SK-N-DZ (cell line): ENCODE measurements around the gene MYH13.
"Not testable (repeated sequence)": the region's sequence is repeated elsewhere in the genome, so short reads cannot be mapped to it uniquely, and the experiment has no call there.

Experiments
- DNase-seq: peaks from one replicate; pipeline ENCODE4 v3.0.0-alpha.2; 2015; ENCODE audit warnings: low spot score

Gene MYH13

GRCh38 chr17:10305398-10305797 lies 67.4 kb downstream of the MYH13 start:
- no peak for DNase-seq

DNA sequence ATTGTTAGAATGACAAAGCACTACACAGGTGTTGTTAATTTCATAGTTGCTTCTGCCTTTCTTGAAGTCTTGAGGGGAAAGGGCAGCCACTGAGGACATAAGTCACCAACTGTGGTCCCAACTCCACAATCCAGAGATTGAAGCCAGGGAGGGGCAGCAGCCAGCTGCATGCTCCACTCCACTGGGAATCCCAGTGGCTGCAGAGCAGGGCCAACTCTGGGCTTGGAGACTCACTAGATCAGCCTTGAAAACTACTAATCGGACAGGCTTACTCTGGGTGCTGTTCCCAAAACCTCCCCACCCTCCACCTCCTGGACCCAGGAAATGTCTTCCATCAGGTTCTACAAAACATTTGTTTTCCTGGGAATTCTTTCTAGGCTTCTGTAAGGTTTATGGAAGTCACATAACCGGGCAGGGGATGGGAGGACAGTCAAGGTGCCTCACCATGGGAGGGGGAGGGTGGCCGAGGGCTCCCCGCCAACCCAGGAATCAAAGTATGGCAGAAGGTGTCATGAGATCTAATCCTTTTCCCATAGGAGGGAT lies 68.0 kb downstream of the MYH13 start:
- no peak for DNase-seq

- no peak for DNase-seq
Measured at GRCh38 chr17:10297691-10298090, 75.1 kb downstream of the MYH13 start.

DNA sequence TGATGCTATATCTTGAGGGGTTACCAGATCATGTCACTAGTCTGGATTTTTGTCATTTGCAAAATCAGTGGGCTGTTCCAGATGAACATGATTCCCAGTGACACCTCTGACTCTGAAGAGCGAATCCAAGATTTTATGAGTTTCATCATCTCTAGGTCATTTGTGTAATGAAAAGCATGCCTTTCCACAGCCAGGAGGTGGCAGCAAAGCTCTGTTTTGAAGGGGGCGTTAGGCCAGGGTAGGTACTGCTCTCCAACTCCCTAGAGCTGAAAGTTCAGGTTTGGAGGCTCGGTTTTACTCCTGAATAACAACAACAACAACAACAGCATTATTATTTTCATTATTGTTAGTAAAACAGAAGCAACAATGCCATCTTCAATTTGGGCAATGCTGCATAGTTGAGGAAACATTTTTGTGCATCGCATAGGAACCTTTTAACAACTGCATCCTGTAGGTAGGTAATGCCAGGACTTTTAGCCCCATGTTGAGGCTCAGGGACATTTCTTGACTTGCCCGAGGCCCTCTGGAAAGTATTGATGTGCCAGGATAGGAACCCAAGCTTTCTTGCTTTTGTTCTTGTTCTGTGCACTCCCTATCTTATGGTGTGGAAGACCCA lies 77.0 kb downstream of the MYH13 start:
- peak; percentile 21 for DNase-seq

DNA sequence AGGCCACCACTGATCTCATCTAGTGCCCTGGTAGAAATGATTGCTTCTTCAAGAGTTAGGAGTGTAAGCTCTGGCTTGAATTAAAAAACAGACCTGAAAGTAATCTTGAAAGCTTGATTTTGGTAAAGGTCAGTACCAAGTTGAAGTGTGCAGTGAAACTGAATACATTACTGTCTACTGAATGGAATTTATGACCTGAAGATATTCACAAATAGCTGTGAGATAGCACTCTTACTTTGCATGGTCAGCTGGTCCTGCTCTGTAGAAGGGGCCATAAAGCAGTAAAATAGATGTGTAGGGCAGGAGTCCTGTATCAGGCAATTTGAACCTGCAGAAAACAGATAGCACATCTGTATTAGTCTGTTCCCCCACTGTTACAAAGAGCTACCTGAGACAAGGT lies 78.6 kb downstream of the MYH13 start:
- no peak for DNase-seq

DNA sequence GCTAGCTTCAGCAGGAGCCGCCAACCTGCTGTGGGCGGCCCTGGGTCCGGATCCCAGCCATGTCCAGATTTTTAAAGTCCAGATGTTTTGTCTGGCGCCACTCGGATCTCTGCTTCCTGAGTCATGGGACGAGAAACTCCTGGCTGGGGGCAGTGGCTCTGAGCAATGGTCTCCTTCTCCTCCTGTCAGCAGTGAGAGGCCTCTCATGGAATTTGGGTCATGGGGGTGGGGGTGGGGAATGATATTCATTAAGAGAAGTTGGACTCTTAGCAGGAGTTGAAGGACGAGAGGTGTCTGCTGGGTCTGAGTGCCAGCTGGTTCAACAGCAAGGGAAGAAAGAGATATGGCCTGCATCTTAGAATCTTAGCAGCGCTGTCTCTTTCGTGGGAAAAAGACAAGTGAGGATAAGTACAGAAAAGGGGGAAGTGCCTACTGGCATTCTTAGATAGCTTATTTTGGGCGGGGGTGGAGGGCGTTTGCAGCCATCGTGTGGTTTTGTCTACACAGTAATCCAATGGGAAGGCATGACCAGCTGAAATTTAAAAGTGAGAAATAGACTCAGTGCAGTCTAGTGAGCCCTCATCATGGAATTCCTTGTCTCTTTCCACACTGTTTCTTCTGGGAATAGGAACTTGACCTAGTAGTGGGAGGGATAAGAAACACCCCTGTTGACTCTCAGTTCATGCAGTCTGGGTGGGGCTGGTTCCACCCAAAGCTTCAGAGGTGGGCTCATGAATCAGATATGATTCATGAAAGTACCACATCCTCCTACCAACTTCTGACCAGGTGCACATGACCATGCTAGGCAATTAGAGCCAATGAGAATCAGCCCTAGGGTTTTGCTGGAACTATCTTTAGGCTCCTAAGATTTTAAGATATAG lies 80.5 kb downstream of the MYH13 start:
- DNase-seq: no peak

- DNase-seq: not testable (repeated sequence)
Measured at GRCh38 chr17:10291576-10291975, 81.2 kb downstream of the MYH13 start.

- DNase-seq: no peak
Measured at GRCh38 chr17:10290041-10290440, 82.8 kb downstream of the MYH13 start.

DNA sequence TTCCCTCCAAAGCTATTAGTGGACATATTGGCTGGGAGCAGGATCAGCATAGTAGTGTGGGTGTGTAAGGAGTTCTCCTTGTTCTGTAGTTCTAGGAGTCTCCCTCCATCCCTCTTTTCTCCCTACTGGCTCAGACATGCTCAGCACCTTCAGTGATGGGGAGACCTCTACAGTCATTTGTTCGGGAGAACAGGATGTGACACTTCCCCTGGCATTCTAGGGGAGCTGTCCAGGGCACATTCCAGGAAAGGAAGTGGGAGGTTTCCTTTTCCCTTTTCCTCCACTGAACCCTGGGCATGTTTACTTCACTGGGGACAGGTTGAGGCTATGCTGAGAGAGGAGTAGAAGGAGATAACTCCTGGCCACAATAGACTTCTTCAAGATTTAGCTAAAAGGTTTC lies 86.5 kb downstream of the MYH13 start:
- no peak for DNase-seq

DNA sequence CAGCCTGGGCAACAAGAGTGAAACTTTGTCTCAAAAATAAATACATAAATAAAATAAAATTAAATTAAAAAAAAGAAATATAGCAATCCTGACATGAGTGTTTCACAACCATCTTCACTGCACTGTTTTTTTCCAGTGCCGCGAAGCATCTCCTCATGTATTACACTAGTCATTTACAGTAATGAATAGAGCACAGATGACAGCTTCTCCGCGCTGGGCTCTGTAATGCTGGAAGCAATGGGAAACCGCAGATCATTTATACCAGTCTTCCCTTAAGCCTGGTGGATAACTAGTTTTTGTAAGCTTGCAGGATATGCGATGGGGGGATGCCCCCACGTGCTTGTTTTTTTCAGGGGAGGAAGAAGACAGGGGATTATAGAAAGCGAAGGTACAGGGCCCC lies 86.9 kb downstream of the MYH13 start:
- DNase-seq: no peak

DNA sequence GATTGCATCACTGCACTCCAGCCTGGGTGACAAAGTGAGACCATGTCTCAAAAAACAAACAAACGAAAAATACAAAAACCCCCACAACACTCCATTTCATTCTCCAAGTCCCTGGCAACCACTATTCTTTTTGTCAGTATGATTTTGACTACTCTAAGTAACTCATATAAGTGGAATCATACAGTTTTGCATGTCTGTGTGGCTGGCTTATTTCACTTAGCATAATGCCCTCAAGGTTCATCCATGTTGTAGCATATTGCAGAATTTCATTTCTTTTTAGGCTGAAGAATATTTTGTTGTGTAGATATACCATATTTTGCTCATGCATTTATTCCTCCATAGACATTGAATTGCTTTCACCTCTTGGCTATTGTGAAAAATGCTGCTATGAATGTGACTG lies 92.7 kb downstream of the MYH13 start:
- no peak for DNase-seq

- no peak for DNase-seq
Measured at GRCh38 chr17:10278218-10278617, 94.6 kb downstream of the MYH13 start.

DNA sequence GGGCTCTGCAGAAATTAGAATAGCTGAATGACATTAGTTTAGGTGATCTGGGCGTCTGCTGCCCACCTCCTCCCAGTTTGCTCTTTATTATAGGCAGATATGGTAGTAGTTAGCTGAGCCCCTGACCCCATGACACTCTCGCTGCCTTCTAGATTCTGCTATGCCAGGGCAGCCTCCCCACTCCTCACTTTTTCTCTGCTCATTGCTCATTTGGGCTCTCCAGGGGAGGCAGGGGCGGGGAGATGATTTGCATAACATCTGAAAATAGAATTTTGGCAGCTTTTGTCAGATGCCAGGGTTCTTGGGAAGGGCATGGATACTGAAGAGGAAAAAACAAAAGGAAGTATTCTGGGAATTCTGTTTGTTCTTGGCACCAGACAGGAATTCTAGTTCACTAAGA lies 96.4 kb downstream of the MYH13 start:
- DNase-seq: no peak

DNA sequence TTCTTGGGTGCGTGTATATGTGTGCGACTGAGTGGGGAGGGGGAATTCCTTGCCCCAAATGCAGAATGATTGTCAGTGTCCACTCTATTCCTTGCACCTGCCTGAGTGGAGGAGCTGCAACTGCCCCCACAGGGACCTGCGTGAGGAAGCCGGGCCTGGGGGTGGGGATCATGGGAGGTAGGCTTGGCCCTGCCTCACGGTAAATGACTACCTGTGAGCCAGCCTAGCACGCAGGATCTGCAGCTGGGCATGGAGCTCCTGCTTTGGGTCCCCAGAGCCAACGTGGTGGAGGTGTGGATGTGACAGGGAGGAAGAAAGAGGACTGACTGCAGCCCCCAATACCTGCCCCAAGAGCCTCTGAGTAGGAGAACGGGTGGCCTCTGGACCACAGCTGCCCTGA lies 97.4 kb downstream of the MYH13 start:
- no peak for DNase-seq

DNA sequence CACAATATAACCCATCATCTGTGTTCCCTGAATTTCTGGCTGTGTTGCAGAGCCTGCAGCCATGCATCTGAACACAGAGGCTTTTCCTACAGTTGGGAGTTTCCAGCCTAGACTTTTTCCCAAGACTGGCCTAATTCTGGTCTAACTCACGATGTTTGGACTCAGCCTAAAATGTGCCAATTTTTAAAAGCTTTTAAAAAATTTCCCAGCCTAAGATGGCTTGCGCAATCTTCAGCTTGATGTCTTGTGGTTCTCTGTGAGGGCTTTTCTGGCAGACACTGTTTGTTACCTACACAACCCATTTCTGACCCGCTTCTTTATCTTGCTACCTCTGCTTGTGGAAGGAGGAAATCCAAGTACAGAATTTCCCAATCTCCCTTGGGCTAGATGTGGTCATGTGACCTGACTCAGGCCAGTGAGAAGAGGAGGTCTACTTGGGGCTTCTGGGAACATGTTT lies 101.7 kb downstream of the MYH13 start:
- no peak for DNase-seq

- no peak for DNase-seq
Measured at GRCh38 chr17:10270258-10270657, 102.5 kb downstream of the MYH13 start.

DNA sequence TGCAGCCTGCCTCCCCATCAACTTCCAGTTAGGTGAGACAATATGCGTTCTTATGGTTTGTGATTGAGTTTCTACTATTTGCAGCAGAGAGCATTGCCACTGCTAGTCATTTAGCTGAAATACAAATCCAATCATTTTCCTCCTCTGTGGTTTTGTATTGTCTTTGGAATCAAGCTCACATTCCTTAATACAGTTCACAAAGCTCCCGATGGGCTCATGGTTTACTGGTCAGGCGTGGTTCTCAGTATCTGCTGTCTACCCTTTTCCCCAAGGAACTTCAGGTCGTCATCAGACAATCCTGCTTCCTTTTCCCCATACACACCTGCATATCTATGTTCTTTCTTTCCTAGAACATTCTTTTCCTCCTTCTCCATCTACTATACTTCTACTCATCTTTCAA lies 104.8 kb downstream of the MYH13 start:
- no peak for DNase-seq

DNA sequence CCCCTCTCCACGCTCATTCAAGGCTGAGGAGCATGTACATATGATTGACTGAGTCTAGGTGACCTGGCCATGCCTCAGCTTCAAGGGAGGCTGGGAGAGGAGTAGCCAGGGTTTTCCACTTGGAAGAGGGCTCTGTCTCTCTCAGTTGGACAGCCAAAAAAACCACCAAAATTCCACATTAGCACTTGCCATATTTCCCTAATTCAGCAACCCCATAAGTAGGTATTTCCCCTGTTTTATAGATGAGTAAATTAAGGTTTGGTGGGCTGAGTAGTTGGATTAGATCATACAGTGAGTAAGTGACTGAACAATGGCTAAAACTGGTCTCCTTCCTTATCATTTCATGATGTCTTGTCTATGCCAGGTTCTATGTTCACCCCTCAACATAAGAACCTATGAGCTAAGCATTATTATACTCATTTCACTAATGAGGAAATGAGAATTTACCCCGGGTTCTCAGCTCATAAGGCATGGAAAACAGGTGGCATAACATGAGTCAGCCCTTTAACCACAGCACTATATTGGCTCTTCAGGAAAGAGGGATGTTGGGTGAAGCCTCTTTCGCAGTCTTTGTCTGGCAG lies 106.4 kb downstream of the MYH13 start:
- DNase-seq: no peak

DNA sequence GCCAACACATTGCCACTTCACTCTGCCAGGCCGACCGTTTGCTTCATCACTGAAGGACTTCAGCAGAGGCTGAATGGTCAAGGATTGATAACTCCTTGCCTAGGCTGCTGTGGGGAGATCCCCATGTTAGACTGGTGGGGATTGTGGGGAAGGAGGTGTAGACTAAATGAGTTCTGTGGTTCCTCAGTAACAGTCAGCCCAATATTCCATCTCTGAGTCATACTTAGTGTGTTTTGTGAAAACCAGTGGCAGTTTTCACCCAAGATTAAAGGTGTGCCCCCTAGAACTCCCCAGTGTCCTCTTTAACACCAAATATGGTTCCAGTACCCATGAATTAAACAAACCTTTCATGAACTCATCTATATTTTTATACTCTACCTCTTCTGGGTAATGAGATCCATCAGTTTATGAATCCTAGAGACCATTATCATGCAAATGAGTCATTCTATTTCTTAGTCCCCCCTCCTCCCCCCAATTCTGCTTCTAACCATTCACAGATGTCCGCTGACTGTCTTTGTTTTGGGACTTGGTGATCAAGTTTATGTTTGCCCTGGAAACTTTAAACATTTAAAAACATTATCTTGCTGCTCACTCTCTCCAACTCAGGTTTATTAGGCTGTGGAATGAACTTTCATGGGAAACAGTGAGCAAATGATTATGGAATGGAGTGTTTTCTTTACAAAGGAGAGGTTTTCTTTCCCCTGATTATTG lies 107.6 kb downstream of the MYH13 start:
- no peak for DNase-seq

DNA sequence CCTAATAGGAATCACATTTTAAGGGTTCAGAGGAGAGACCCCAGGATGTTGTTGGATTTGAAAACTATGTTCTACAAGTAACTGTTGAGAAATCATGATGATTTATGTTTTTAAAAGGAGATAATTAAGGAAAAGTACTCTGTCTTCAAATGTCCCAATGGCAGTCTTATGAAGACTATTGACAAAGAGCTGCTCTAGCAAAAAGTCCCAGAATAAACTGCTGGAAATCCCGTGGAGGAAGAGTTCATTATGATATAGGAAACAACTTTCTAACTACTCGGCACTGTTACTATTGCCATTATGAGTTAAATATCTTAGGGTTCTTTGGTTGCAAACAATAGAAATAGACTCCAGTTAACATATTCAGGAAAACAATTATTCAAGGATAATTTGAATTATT lies 108.8 kb downstream of the MYH13 start:
- no peak for DNase-seq

- no peak for DNase-seq
Measured at GRCh38 chr17:10262451-10262850, 110.4 kb downstream of the MYH13 start.

DNA sequence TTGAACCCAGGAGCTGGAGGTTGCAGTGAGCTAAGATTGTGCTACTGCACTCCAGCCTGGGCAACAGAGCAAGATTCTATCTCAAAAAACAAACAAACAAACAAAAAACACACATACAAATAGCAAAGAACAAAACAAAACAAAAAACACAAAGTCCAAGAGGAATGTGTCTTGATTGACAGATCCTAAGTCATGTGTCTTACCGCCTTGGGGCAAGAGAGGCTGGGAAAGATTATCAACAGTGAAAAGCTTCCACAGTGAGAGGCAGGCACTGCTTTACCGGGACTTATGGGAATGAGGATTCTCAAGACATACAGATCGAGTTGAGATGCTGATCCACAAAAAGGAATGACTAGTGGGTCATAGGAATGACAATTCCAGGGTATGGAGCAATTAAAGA lies 111.7 kb downstream of the MYH13 start:
- DNase-seq: no peak
